H9 (cell line): ENCODE data around the gene UBASH3A. TPM values are rescaled to one million over a fixed set of nuclear protein-coding genes. Genes with fewer than 3 reads are reported as not detected.

Experiments used
- DNase-seq: peaks from one replicate; pipeline ENCODE4 v3.0.0-alpha.2; 2017
- H2AFZ ChIP-seq: one replicate; pipeline ENCODE4 v1.6.1; 2013; ENCODE audit warnings: mild to moderate bottlenecking, low read length, control low read depth, moderate library complexity
- H2AK5ac ChIP-seq: 2 replicates; pipeline ENCODE4 v1.6.1; 2013; ENCODE audit warnings: low read length, control low read depth, mixed read lengths; ENCODE audit not compliant: insufficient read length
- H2BK120ac ChIP-seq: one replicate; pipeline ENCODE4 v1.6.1; 2013; ENCODE audit warnings: low read depth, mild to moderate bottlenecking, low read length, control low read depth, inconsistent platforms; ENCODE audit not compliant: poor library complexity, severe bottlenecking
- H2BK12ac ChIP-seq: 2 replicates; pipeline ENCODE4 v1.6.1; 2013; ENCODE audit warnings: low read length, control low read depth, mixed read lengths, low read depth; ENCODE audit not compliant: insufficient read length
- H2BK15ac ChIP-seq: 2 replicates; pipeline ENCODE4 v1.6.1; 2013; ENCODE audit warnings: low read depth, low read length, control low read depth
- H2BK20ac ChIP-seq: one replicate; pipeline ENCODE4 v1.6.1; 2013; ENCODE audit warnings: low read depth, mild to moderate bottlenecking, low read length, control low read depth, inconsistent platforms; ENCODE audit not compliant: poor library complexity, severe bottlenecking
- H2BK5ac ChIP-seq: 2 replicates; pipeline ENCODE4 v1.6.1; 2013; ENCODE audit warnings: low read length, control low read depth, mixed read lengths; ENCODE audit not compliant: insufficient read length
- H3K14ac ChIP-seq: 2 replicates; pipeline ENCODE4 v1.6.1; 2013; ENCODE audit warnings: low read length, control low read depth; ENCODE audit not compliant: insufficient read depth
- H3K18ac ChIP-seq: 2 replicates; pipeline ENCODE4 v1.6.1; 2013; ENCODE audit warnings: low read depth, mild to moderate bottlenecking, mixed read lengths, low read length, control low read depth; ENCODE audit not compliant: insufficient read length
- H3K23ac ChIP-seq: 2 replicates; pipeline ENCODE4 v1.6.1; 2013; ENCODE audit warnings: low read length, control low read depth, mixed read lengths, low read depth; ENCODE audit not compliant: insufficient read length
- H3K23me2 ChIP-seq: 2 replicates; pipeline ENCODE4 v1.6.1; 2013; ENCODE audit warnings: low read depth, mild to moderate bottlenecking, mixed read lengths, low read length, control low read depth; ENCODE audit not compliant: insufficient read length, poor library complexity, severe bottlenecking
- H3K27ac ChIP-seq: 2 replicates; pipeline ENCODE4 v1.5.1; 2013; ENCODE audit warnings: low read length, control low read depth, mixed read lengths, low read depth; ENCODE audit not compliant: insufficient read length
- H3K27me3 ChIP-seq: 2 replicates; pipeline ENCODE4 v1.6.1; 2013; ENCODE audit warnings: low read length, control low read depth, inconsistent platforms; ENCODE audit not compliant: insufficient read depth
- H3K4ac ChIP-seq: 2 replicates; pipeline ENCODE4 v1.6.1; 2013; ENCODE audit warnings: low read depth, mild to moderate bottlenecking, control low read depth, inconsistent platforms, low read length, moderate library complexity
- H3K4me1 ChIP-seq: 2 replicates; pipeline ENCODE4 v1.6.1; 2013; ENCODE audit warnings: low read length, control low read depth, inconsistent platforms; ENCODE audit not compliant: insufficient read depth
- H3K4me2 ChIP-seq: 2 replicates; pipeline ENCODE4 v1.6.1; 2013; ENCODE audit warnings: low read length, control low read depth, mixed read lengths; ENCODE audit not compliant: insufficient read length, insufficient read depth
- H3K56ac ChIP-seq: 2 replicates; pipeline ENCODE4 v1.6.1; 2013; ENCODE audit warnings: low read depth, mild to moderate bottlenecking, mixed read lengths, low read length, control low read depth; ENCODE audit not compliant: insufficient read length
- H3K79me1 ChIP-seq: 2 replicates; pipeline ENCODE4 v1.6.1; 2013; ENCODE audit warnings: low read depth, mild to moderate bottlenecking, moderate library complexity, low read length, control low read depth, inconsistent platforms; ENCODE audit not compliant: insufficient read depth, poor library complexity, severe bottlenecking
- H3K79me2 ChIP-seq: 2 replicates; pipeline ENCODE4 v1.6.1; 2013; ENCODE audit warnings: low read length, control low read depth, inconsistent platforms; ENCODE audit not compliant: insufficient read depth
- H3K9ac ChIP-seq: 2 replicates; pipeline ENCODE4 v1.6.1; 2013; ENCODE audit warnings: low read length, control low read depth, mixed read lengths; ENCODE audit not compliant: insufficient read length; ENCODE audit errors: extremely low read depth
- H3K9me3 ChIP-seq: one replicate; pipeline ENCODE4 v1.6.1; 2013; ENCODE audit warnings: low read depth, low read length, inconsistent platforms; ENCODE audit not compliant: control insufficient read depth
- H3T11ph ChIP-seq: one replicate; pipeline ENCODE4 v1.6.1; 2013; ENCODE audit warnings: mild to moderate bottlenecking, low read length, control low read depth, inconsistent platforms
- H4K20me1 ChIP-seq: one replicate; pipeline ENCODE4 v1.6.1; 2013; ENCODE audit not compliant: control insufficient read depth, insufficient read length, insufficient read depth
- H4K5ac ChIP-seq: 2 replicates; pipeline ENCODE4 v1.6.1; 2013; ENCODE audit warnings: low read depth, mild to moderate bottlenecking, mixed read lengths, low read length, control low read depth; ENCODE audit not compliant: insufficient read length
- H4K8ac ChIP-seq: replicated peaks from 2 replicates; pipeline ENCODE4 v1.6.1; 2013; ENCODE audit warnings: low read length, control low read depth, mixed read lengths, low read depth; ENCODE audit not compliant: insufficient read length
- H4K91ac ChIP-seq: 2 replicates; pipeline ENCODE4 v1.6.1; 2013; ENCODE audit warnings: low read depth, mild to moderate bottlenecking, moderate library complexity, mixed read lengths, low read length, control low read depth; ENCODE audit not compliant: insufficient read length
- H3K27ac Mint-ChIP-seq, 3 experiments: 2 replicates in 2 of 3; 3 replicates in 1 of 3; pipeline ENCODE4 v1.8.0; 2020 to 2021; ENCODE audit warnings: mixed read lengths in 3 of 3, mild to moderate bottlenecking in 1 of 3, moderate library complexity in 1 of 3
- H3K27me3 Mint-ChIP-seq: 2 replicates; pipeline ENCODE4 v1.8.0; 2021; ENCODE audit warnings: low read depth, mild to moderate bottlenecking, moderate library complexity, mixed read lengths
- H3K36me3 Mint-ChIP-seq, 3 experiments: 2 replicates in 2 of 3; 3 replicates in 1 of 3; pipeline ENCODE4 v1.8.0; 2020 to 2021; ENCODE audit warnings: low read depth in 3 of 3, mixed read lengths in 3 of 3; ENCODE audit not compliant: insufficient read depth in 1 of 3
- H3K4me1 Mint-ChIP-seq, 2 experiments: 2 replicates each; pipeline ENCODE4 v1.8.0; 2020; ENCODE audit warnings: mixed read lengths in 2 of 2
- H3K4me3 Mint-ChIP-seq, 2 experiments: 2 replicates in 1 of 2; 3 replicates in 1 of 2; pipeline ENCODE4 v1.8.0; 2020 to 2021; ENCODE audit warnings: mild to moderate bottlenecking in 2 of 2, mixed read lengths in 2 of 2, moderate library complexity in 1 of 2
- H3K9me3 Mint-ChIP-seq, 2 experiments: 2 replicates in 1 of 2; 3 replicates in 1 of 2; pipeline ENCODE4 v1.8.0; 2020; ENCODE audit warnings: mild to moderate bottlenecking in 2 of 2, mixed read lengths in 2 of 2, moderate library complexity in 1 of 2
- CTCF ChIP-seq: fragments of 200-600 bp; sonication (generic); conservative IDR thresholded peaks from 3 replicates; pipeline ENCODE4 v1.8.0; 2021; ENCODE audit warnings: antibody characterized with exemption, mild to moderate bottlenecking
- WGBS: extraction: QIAGEN DNeasy Blood & Tissue Kit; methylation state at CpG from one replicate; pipeline ENCODE4 v1.1.7; 2013; ENCODE audit warnings: missing lambda C conversion rate, low lambda C conversion rate, mixed read lengths; ENCODE audit not compliant: insufficient read length; ENCODE audit errors: extremely low coverage; 5-methylcytosine and 5-hydroxymethylcytosine counted together
- total RNA-seq: library from RNA; stranded (reverse); gene quantifications from 2 replicates; pipeline ENCODE4 v1.2.1, GENCODE V29; 2021

UBASH3A gene
- total RNA-seq, 1 experiment from 2014 or later, result not detected

- H4K8ac ChIP-seq, result no peak overlapping the region
Measured at GRCh38 chr21:42471206-42471605, 67.5 kb downstream of the UBASH3A start.

More at GRCh38 chr21:42471206-42471605, 67.5 kb downstream of the UBASH3A start:
- Histone ChIP-seq H3K79me2 (no peaks in the 10 kb centered on the region), H2AK5ac (no peak overlapping the region), H3K4me1 (peaks cover 12% of the 10 kb centered on the region; the same call in 1 of the 2 replicates), H4K20me1 (no peaks in the 10 kb centered on the region), H3K9me3 (no peaks in the 10 kb centered on the region), H3K56ac (no peak overlapping the region), H4K5ac (no peak overlapping the region), H2AFZ (no peak overlapping the region), H3K79me1 (no peaks in the 10 kb centered on the region), H2BK120ac (no peak overlapping the region), H2BK20ac (no peak overlapping the region), H3T11ph (no peak overlapping the region), H3K27me3 (no peaks in the 10 kb centered on the region), H3K27ac (no peak overlapping the region), H2BK15ac (no peak overlapping the region), H4K91ac (no peak overlapping the region), H2BK5ac (no peak overlapping the region), H3K23me2 (no peaks in the 10 kb centered on the region), H3K4ac (no peak overlapping the region), H3K18ac (no peak overlapping the region), H3K9ac (no peak overlapping the region), H2BK12ac (no peak overlapping the region), H3K14ac (no peak overlapping the region; the same call in 1 of the 2 replicates), H3K4me2 (no peak overlapping the region), H3K23ac (no peak overlapping the region)
- TF ChIP-seq CTCF, result no peak
- Mint-ChIP-seq H3K4me3 (no peak overlapping the region), H3K27ac (no peak overlapping the region), H3K27me3 (peaks cover 8% of the 10 kb centered on the region), H3K4me1 (peaks cover 29 to 30% of the 10 kb centered on the region in 2 experiments), H3K36me3 (no peaks in the 10 kb centered on the region), H3K9me3 (no peaks in the 10 kb centered on the region)
- no peak for DNase-seq
- WGBS, result no CpG with 5 or more reads among the region's 9 CpGs
